Spleen (tissue), 11 donors: Measurements from ENCODE around the gene CPE. TPM values are rescaled to one million over a fixed set of nuclear protein-coding genes. Genes with fewer than 3 reads are reported as not detected.

Experiments
- DNase-seq: peaks from one replicate; pipeline ENCODE4 v3.0.0-alpha.2; 2020
- H3K27ac ChIP-seq, 8 donors: fragments of 200-600 bp; sonication (generic) in 7 of 8; 1 replicate in 4 of 8; 2 replicates in 4 of 8; pipeline versions ENCODE4 v1.5.0 to v1.8.0; 2016 to 2021; ENCODE audit warnings: inconsistent platforms in 4 of 8, mild to moderate bottlenecking in 4 of 8, moderate library complexity in 1 of 8
- H3K27me3 ChIP-seq, 7 donors: fragments of 200-600 bp; sonication (generic) in 6 of 7; replicated peaks in 1 of 7; 1 replicate in 4 of 7; 2 replicates in 3 of 7; pipeline versions ENCODE4 v1.5.0 to v1.8.0; 2016 to 2021; ENCODE audit warnings: inconsistent platforms in 3 of 7, mild to moderate bottlenecking in 1 of 7
- H3K36me3 ChIP-seq, 6 donors: fragments of 200-600 bp; sonication (generic) in 5 of 6; 1 replicate in 4 of 6; 2 replicates in 2 of 6; pipeline versions ENCODE4 v1.5.0 to v1.8.0; 2016 to 2021; ENCODE audit warnings: inconsistent platforms in 2 of 6
- H3K4me1 ChIP-seq, 6 donors: fragments of 200-600 bp; sonication (generic) in 5 of 6; 1 replicate in 3 of 6; 2 replicates in 3 of 6; pipeline versions ENCODE4 v1.5.0 to v1.8.0; 2016 to 2021; ENCODE audit warnings: inconsistent platforms in 3 of 6
- H3K4me3 ChIP-seq, 8 donors: fragments of 200-600 bp; sonication (generic) in 7 of 8; 1 replicate in 4 of 8; 2 replicates in 4 of 8; pipeline versions ENCODE4 v1.5.0 to v1.8.0; 2016 to 2021; ENCODE audit warnings: inconsistent platforms in 4 of 8, mild to moderate bottlenecking in 4 of 8, moderate library complexity in 2 of 8
- H3K9me3 ChIP-seq, 8 donors: fragments of 200-600 bp; sonication (generic) in 7 of 8; 1 replicate in 4 of 8; 2 replicates in 4 of 8; pipeline versions ENCODE4 v1.5.0 to v1.8.0; 2016 to 2021; ENCODE audit warnings: inconsistent platforms in 4 of 8
- CTCF ChIP-seq, 11 experiments: fragments of 200-600 bp in 7 of 11; fragments of 450-650 bp in 4 of 11; sonication (generic) in 4 of 11; IDR thresholded peaks in 8 of 11; conservative IDR thresholded peaks in 3 of 11; 1 replicate in 7 of 11; 2 replicates in 4 of 11; pipeline versions ENCODE4 v1.4.0 to v1.8.0; 2016 to 2021; ENCODE audit warnings: antibody characterized with exemption in 11 of 11, inconsistent platforms in 4 of 11, mild to moderate bottlenecking in 1 of 11
- POLR2A ChIP-seq, 3 donors: fragments of 450-650 bp; IDR thresholded peaks; one replicate each; pipeline ENCODE4 v1.5.1; 2017; ENCODE audit warnings: antibody characterized with exemption in 3 of 3, mild to moderate bottlenecking in 1 of 3
- POLR2AphosphoS5 ChIP-seq, 3 donors: sonication (generic); formaldehyde crosslinking; IDR thresholded peaks; one replicate each; pipeline ENCODE4 v1.5.1; 2017; ENCODE audit warnings: antibody characterized with exemption in 3 of 3
- WGBS, 5 donors: extraction: QIAGEN DNeasy Blood & Tissue Kit in 3 of 5; methylation state at CpG; one replicate each; pipeline versions ENCODE4 v1.1.5 to v1.1.7; 2013 to 2018; 5-methylcytosine and 5-hydroxymethylcytosine counted together
- intact Hi-C: fragments of 100-400 bp; cut with DNase I; formaldehyde crosslinking; loops from one replicate; pipeline ENCODE4 v1.15.0; 2023; ENCODE audit warnings: low total_unique reads
- polyA plus RNA-seq, 3 donors: library from polyadenylated mRNA; stranded (reverse); fragments of 200-250 nt; gene quantifications; one replicate each; pipeline ENCODE4 v1.2.1, GENCODE V29; 2013
- total RNA-seq, 7 donors: library from RNA; depleted of rRNA in 3 of 7; stranded (reverse); fragments of >200 nt in 3 of 7; fragmentation: NEBNext Ultra II Directional in 4 of 7; extraction: Animal tissue kit (Norgen Biotek cat#: 25700) in 4 of 7; gene quantifications; one replicate each; pipeline versions ENCODE4 v1.1.0 to v1.2.1, GENCODE V29; 2016 to 2021
- donor health status: healthy with polysubstance abuse.
- donor health status: DM: no; HTN: no; CAD: no; lungs with moderate emphysema.
- donor health status: DM: no; HTN: no; CAD: no.
- donor health status: Bipolar disorder and iron deficiency.
- donor health status: healthy.
- donor health status: DM: no; HTN: no; CAD: no.
- donor health status: DM: yes; HTN: yes; CAD: no.

The CPE gene
- total and polyA plus RNA-seq, 10 donors = 1.5 to 9.8 (median 6.2) TPM

DNA sequence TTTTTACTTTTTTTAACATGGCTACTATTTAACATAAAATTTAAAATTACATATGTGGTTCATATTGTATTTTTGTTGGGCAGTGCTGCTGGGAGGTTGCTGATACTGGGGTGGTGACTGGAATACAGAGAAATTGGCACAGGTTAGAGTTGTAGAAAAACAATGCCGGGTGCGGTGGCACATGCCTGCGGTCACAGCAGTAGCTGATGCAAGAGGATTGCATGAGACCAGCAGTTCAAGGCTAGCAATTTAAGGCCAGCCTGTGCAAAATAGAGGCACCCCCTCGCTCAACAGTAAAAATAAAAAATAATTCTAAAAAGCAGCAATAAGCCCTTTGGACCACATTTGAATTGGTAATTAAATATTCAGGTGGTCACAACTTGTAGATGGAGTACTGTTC lies 11.8 kb upstream of the CPE start:
- H3K4me3 ChIP-seq = no peak overlapping the region
- DNase-seq = no peak
- TF ChIP-seq CTCF (IDR thresholded peaks at IDR 0.05 in 8 of 11, conservative IDR thresholded peaks at IDR 0.05 in 3 of 11) (no peak), POLR2AphosphoS5 (IDR thresholded peaks at IDR 0.05) (no peak), POLR2A (IDR thresholded peaks at IDR 0.05) (no peak)
- intact Hi-C loops = no loop called here
- no peak overlapping the region for H3K27ac ChIP-seq
- no peaks in the 10 kb centered on the region for H3K36me3 ChIP-seq
- H3K27me3 ChIP-seq = no peaks in the 10 kb centered on the region
- 82 to 85% (median 82%) methylated on average over 4 of the region's 4 CpGs for WGBS, 5 donors
- H3K9me3 ChIP-seq = no peaks in the 10 kb centered on the region
- no peaks in the 10 kb centered on the region for H3K4me1 ChIP-seq

- no peaks in the 10 kb centered on the region for H3K27me3 ChIP-seq
- H3K4me1 ChIP-seq = no peaks in the 10 kb centered on the region
- WGBS, 5 donors = 90 to 96% (median 90%) methylated on average over 1 of the region's 1 CpG
- intact Hi-C loops = no loop called here
- TF ChIP-seq CTCF (IDR thresholded peaks at IDR 0.05 in 8 of 11, conservative IDR thresholded peaks at IDR 0.05 in 3 of 11) (no peak), POLR2AphosphoS5 (IDR thresholded peaks at IDR 0.05) (no peak), POLR2A (IDR thresholded peaks at IDR 0.05) (no peak)
- H3K27ac ChIP-seq = no peak overlapping the region
- no peak for DNase-seq
- H3K36me3 ChIP-seq = no peaks in the 10 kb centered on the region
- H3K9me3 ChIP-seq = no peaks in the 10 kb centered on the region
- H3K4me3 ChIP-seq = no peak overlapping the region
These were observed 10.7 kb upstream of the CPE start for GRCh38 chr4:165368114-165368513.

GRCh38 chr4:165368567-165368966 lies 10.2 kb upstream of the CPE start:
- Histone ChIP-seq H3K36me3 (no peaks in the 10 kb centered on the region), H3K4me1 (no peaks in the 10 kb centered on the region), H3K27me3 (no peaks in the 10 kb centered on the region), H3K9me3 (peaks cover 0 to under 1% (median 0%) of the 10 kb centered on the region in 8 donors), H3K4me3 (no peak overlapping the region), H3K27ac (no peak overlapping the region)
- intact Hi-C loops = no loop called here
- 90 to 97% (median 95%) methylated on average over 1 of the region's 1 CpG for WGBS, 5 donors
- TF ChIP-seq POLR2AphosphoS5 (IDR thresholded peaks at IDR 0.05) = no peak
- no peak for DNase-seq

- H3K36me3 ChIP-seq = no peaks in the 10 kb centered on the region
- H3K9me3 ChIP-seq = peaks cover 0 to 9% (median 0%) of the 10 kb centered on the region in 8 donors
- no peak overlapping the region for H3K4me3 ChIP-seq
- H3K27ac ChIP-seq = no peak overlapping the region
- no peaks in the 10 kb centered on the region for H3K27me3 ChIP-seq
- no peaks in the 10 kb centered on the region for H3K4me1 ChIP-seq
- DNase-seq = no peak
- no peak for TF ChIP-seq POLR2A (IDR thresholded peaks at IDR 0.05)
- no peak for TF ChIP-seq POLR2AphosphoS5 (IDR thresholded peaks at IDR 0.05)
- TF ChIP-seq CTCF (IDR thresholded peaks at IDR 0.05 in 8 of 11, conservative IDR thresholded peaks at IDR 0.05 in 3 of 11) = no peak
- 57 to 75% (median 70%) methylated on average over 5 of the region's 5 CpGs for WGBS, 5 donors
- intact Hi-C loops = no loop called here
These were observed 9.3 kb upstream of the CPE start for GRCh38 chr4:165369522-165369921.

GRCh38 chr4:165370530-165370929 lies 8.3 kb upstream of the CPE start:
- Histone ChIP-seq H3K27me3 (peaks cover 0 to 10% (median 0%) of the 10 kb centered on the region in 7 donors), H3K27ac (no peak overlapping the region), H3K4me3 (no peak overlapping the region), H3K36me3 (no peaks in the 10 kb centered on the region), H3K9me3 (peaks cover 0 to 9% (median 0%) of the 10 kb centered on the region in 8 donors), H3K4me1 (no peaks in the 10 kb centered on the region)
- TF ChIP-seq POLR2AphosphoS5 (IDR thresholded peaks at IDR 0.05) (no peak), POLR2A (IDR thresholded peaks at IDR 0.05) (no peak), CTCF (IDR thresholded peaks at IDR 0.05 in 8 of 11, conservative IDR thresholded peaks at IDR 0.05 in 3 of 11) (no peak)
- no peak for DNase-seq
- WGBS, 5 donors = 67 to 95% (median 84%) methylated on average over 1 of the region's 1 CpG
- intact Hi-C loops = no loop called here
